Keratinocyte (primary cell): Measurements from ENCODE around the gene TM9SF2. TPM values are rescaled to one million over a fixed set of nuclear protein-coding genes. Genes with fewer than 3 reads are reported as not detected.

ENCODE experiments used
- DNase-seq: peaks from one replicate; pipeline ENCODE4 v3.0.0-alpha.2; 2011; ENCODE audit warnings: low read depth, missing footprints, low spot score
- FAIRE-seq: peaks from 2 replicates; lab custom pipeline; 2011; peaks lifted over from hg19 to GRCh38; lab: Jason Lieb, UNC
- H2AFZ ChIP-seq: 2 replicates; pipeline ENCODE4 v1.6.0; 2012; ENCODE audit warnings: low read length, control low read depth, inconsistent platforms; ENCODE audit not compliant: control insufficient read depth
- H3K27ac ChIP-seq: 2 replicates; pipeline ENCODE4 v1.5.1; 2011; ENCODE audit warnings: low read length; ENCODE audit not compliant: control insufficient read depth, insufficient read depth
- H3K27me3 ChIP-seq: 3 replicates; pipeline ENCODE4 v1.6.0; 2011; ENCODE audit warnings: low read length; ENCODE audit not compliant: control insufficient read depth, insufficient read depth; ENCODE audit errors: extremely low read depth
- H3K36me3 ChIP-seq, 2 experiments: 2 replicates in 1 of 2; 3 replicates in 1 of 2; pipeline ENCODE4 v1.5.1; 2011; ENCODE audit warnings: low read length in 2 of 2, mild to moderate bottlenecking in 1 of 2; ENCODE audit not compliant: control insufficient read depth in 2 of 2, insufficient read depth in 2 of 2; ENCODE audit errors: extremely low read depth in 1 of 2
- H3K4me1 ChIP-seq: 3 replicates; pipeline ENCODE4 v1.5.1; 2011; ENCODE audit warnings: low read length; ENCODE audit not compliant: control insufficient read depth, insufficient read depth; ENCODE audit errors: extremely low read depth
- H3K4me2 ChIP-seq: 3 replicates; pipeline ENCODE4 v1.6.0; 2011; ENCODE audit warnings: low read depth, low read length; ENCODE audit not compliant: control insufficient read depth, insufficient read depth; ENCODE audit errors: extremely low read depth
- H3K4me3 ChIP-seq, 3 experiments: fragments of 200-600 bp in 1 of 3; sonication (generic) in 1 of 3; 2 replicates in 2 of 3; 3 replicates in 1 of 3; pipeline ENCODE4 v1.5.1; 2011 to 2016; ENCODE audit warnings: low read length in 3 of 3, mild to moderate bottlenecking in 3 of 3, control low read depth in 2 of 3, inconsistent platforms in 1 of 3, low read depth in 1 of 3, mixed read lengths in 1 of 3, mixed run types in 1 of 3, moderate library complexity in 1 of 3; ENCODE audit not compliant: control insufficient read depth in 2 of 3, insufficient read depth in 2 of 3; ENCODE audit errors: extremely low read depth in 1 of 3
- H3K79me2 ChIP-seq: 2 replicates; pipeline ENCODE4 v1.6.0; 2012; ENCODE audit warnings: low read length; ENCODE audit not compliant: control insufficient read depth, insufficient read depth
- H3K9ac ChIP-seq: 3 replicates; pipeline ENCODE4 v1.6.0; 2011; ENCODE audit warnings: low read length; ENCODE audit not compliant: control insufficient read depth, insufficient read depth; ENCODE audit errors: extremely low read depth
- H3K9me1 ChIP-seq: 3 replicates; pipeline ENCODE4 v1.6.0; 2011; ENCODE audit warnings: low read length; ENCODE audit not compliant: control insufficient read depth, insufficient read depth; ENCODE audit errors: extremely low read depth
- H3K9me3 ChIP-seq: 2 replicates; pipeline ENCODE4 v1.5.1; 2012; ENCODE audit warnings: low read depth, low read length; ENCODE audit not compliant: control insufficient read depth
- H4K20me1 ChIP-seq: 3 replicates; pipeline ENCODE4 v1.6.0; 2011; ENCODE audit warnings: low read length; ENCODE audit not compliant: control insufficient read depth, insufficient read depth; ENCODE audit errors: extremely low read depth
- CTCF ChIP-seq, 3 experiments: IDR thresholded peaks in 1 of 3; conservative IDR thresholded peaks in 1 of 3; optimal IDR thresholded peaks in 1 of 3; 2 replicates in 2 of 3; 3 replicates in 1 of 3; pipeline versions ENCODE3 to v1.5.1; 2011; ENCODE audit warnings: low read length in 3 of 3, mild to moderate bottlenecking in 3 of 3, moderate library complexity in 2 of 3, control low read depth in 1 of 3, inconsistent platforms in 1 of 3; ENCODE audit not compliant: insufficient read depth in 2 of 3; ENCODE audit errors: extremely low read depth in 1 of 3
- EZH2 ChIP-seq: IDR thresholded peaks from one replicate; pipeline ENCODE4 v1.6.1; 2012; ENCODE audit warnings: inconsistent platforms, mild to moderate bottlenecking, low read length, moderate library complexity
- dilution Hi-C: fragments of 300-500 bp; cut with MboI; formaldehyde crosslinking; loops from one replicate; pipeline ENCODE4 v1.7.0; 2020; ENCODE audit warnings: low sequenced_read_pairs; ENCODE audit not compliant: extremely low pct_ligation_motif_present
- polyA plus RNA-seq, 5 experiments: library from polyadenylated mRNA; depleted of rRNA in 3 of 5; stranded (reverse) in 3 of 5; stranded (forward) in 1 of 5; unstranded in 1 of 5; fragments of >200 nt; gene quantifications; 1 replicate in 1 of 5; 2 replicates in 3 of 5; 3 replicates in 1 of 5; pipeline versions ENCODE4 v1.2.1 to v1.2.3, GENCODE V29; 2011 to 2012; ENCODE audit warnings: missing spikeins in 2 of 5, low read depth in 1 of 5, low replicate concordance in 1 of 5

Gene TM9SF2
- polyA plus RNA-seq, 1 donor (not counting 4 experiments of a cell fraction or from before 2014, with no cell fraction given) = 134 TPM

DNA sequence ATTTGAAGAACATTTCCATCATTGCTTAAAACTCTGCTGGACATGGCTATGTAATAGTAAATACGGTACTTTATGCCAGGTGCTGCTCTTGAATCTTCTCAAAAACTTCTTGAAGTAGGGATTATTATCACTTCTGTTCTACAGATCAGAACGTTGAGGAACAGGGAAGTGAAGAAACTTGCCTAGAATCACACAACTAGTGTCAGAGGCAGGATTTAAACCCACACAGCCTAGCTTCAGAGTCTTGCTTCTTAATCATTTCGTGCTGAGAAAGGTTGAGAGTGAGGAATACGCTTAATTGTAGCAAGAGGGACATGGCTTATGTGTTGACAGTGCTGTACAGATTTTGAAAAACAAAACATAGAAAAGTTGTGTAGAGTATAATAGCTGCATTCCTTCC, 13.5 kb downstream of the TM9SF2 start:
- Histone ChIP-seq H3K9me3 (no peaks in the 10 kb centered on the region), H3K9ac (no peak overlapping the region), H3K4me3 (no peak overlapping the region), H3K36me3 (peaks cover 4 to 5% of the 10 kb centered on the region in 2 experiments), H4K20me1 (peaks cover 6% of the 10 kb centered on the region), H2AFZ (no peak overlapping the region), H3K9me1 (no peaks in the 10 kb centered on the region), H3K27me3 (no peaks in the 10 kb centered on the region), H3K4me1 (peaks cover 2% of the 10 kb centered on the region), H3K79me2 (peaks cover 75% of the 10 kb centered on the region), H3K4me2 (no peak overlapping the region), H3K27ac (no peak overlapping the region)
- FAIRE-seq = no peak
- dilution Hi-C loops = no loop called here
- TF ChIP-seq EZH2 (no peak), CTCF (optimal IDR thresholded peaks at IDR 0.05 in 1 of 3, IDR thresholded peaks at IDR 0.05 in 1 of 3, conservative IDR thresholded peaks at IDR 0.05 in 1 of 3; ENCODE audit: extremely low read depth in 1 of 3, insufficient read depth in 2 of 3, low read length in 3 of 3) (no peak)
- no peak for DNase-seq

DNA sequence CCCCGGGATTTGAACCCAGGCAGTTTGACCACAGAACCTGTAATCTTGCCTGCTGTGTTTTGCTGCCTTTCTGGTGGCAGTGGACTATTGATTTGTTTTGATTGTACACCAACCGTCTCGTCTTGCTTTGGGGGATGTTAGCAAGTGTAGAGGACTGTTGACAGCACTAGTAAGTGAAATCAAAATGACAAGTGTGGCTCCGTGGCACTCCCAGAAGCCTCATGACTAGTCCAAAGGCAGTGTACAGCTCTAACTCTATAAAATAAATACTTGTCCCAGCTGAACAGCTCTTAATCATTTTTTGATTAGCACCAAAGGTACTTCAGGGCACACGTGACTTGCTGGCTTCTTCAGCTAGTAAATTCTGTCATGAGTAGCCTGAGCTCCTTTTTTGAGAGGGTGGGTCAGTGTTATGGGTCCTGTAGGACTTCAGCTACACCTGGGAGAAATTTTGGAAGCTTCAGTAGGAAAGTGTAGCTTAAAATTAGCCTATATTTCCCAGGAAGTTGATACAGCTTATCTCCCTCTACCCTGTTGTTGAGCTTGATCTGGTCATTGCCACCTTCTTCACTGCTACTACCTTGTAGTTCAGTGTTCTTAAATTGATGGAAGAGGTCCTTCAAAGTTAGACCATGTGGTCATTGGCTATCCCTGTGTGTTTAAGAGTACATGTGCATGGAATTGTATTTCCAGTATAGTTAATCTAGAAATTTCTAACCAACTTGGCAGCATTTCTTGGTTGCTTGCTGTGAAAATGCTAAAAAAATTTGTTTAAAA, 15.1 kb downstream of the TM9SF2 start:
- H3K9ac ChIP-seq = no peak overlapping the region
- H3K79me2 ChIP-seq = peaks cover 59% of the 10 kb centered on the region
- FAIRE-seq (no peak), DNase-seq (no peak)
- TF ChIP-seq EZH2 (no peak), CTCF (optimal IDR thresholded peaks at IDR 0.05 in 1 of 3, IDR thresholded peaks at IDR 0.05 in 1 of 3, conservative IDR thresholded peaks at IDR 0.05 in 1 of 3; ENCODE audit: extremely low read depth in 1 of 3, insufficient read depth in 2 of 3, low read length in 3 of 3) (no peak)
- H3K27ac ChIP-seq = no peak overlapping the region
- H2AFZ ChIP-seq = no peak overlapping the region
- H3K4me1 ChIP-seq = peaks cover 2% of the 10 kb centered on the region
- H3K9me1 ChIP-seq = no peaks in the 10 kb centered on the region
- H3K4me2 ChIP-seq = no peak overlapping the region
- no peaks in the 10 kb centered on the region for H3K9me3 ChIP-seq
- no peak overlapping the region for H3K4me3 ChIP-seq
- peaks cover 0 to 9% of the 10 kb centered on the region in 2 experiments for H3K36me3 ChIP-seq
- dilution Hi-C loops = no loop called here
- peaks cover 6% of the 10 kb centered on the region for H4K20me1 ChIP-seq
- no peaks in the 10 kb centered on the region for H3K27me3 ChIP-seq
